Adipose tissue (tissue), 3 donors: ENCODE measurements around the gene KIAA1328. TPM values are rescaled to one million over a fixed set of nuclear protein-coding genes. Genes with fewer than 3 reads are reported as not detected.
"Not testable (repeated sequence)": the region's sequence is repeated elsewhere in the genome, so short reads cannot be mapped to it uniquely, and the experiment has no call there.

Source experiments
- H3K27ac ChIP-seq: one replicate; pipeline ENCODE4 v1.5.1; 2013; ENCODE audit warnings: low read depth, low read length
- WGBS, 3 donors: extraction: QIAGEN DNeasy Blood & Tissue Kit; methylation state at CpG; one replicate each; pipeline ENCODE4 v1.1.7; 2013; 5-methylcytosine and 5-hydroxymethylcytosine counted together
- polyA plus RNA-seq, 3 donors: library from polyadenylated mRNA; stranded (reverse); fragments of 200-250 nt; gene quantifications; one replicate each; pipeline ENCODE4 v1.2.3, GENCODE V29; 2013
- donor health status: healthy with polysubstance abuse.
- donor health status: Bipolar disorder and iron deficiency.
- donor health status: healthy.

Gene KIAA1328
- polyA plus RNA-seq, 3 donors: 1.6 to 4.3 (median 2.9) TPM

DNA sequence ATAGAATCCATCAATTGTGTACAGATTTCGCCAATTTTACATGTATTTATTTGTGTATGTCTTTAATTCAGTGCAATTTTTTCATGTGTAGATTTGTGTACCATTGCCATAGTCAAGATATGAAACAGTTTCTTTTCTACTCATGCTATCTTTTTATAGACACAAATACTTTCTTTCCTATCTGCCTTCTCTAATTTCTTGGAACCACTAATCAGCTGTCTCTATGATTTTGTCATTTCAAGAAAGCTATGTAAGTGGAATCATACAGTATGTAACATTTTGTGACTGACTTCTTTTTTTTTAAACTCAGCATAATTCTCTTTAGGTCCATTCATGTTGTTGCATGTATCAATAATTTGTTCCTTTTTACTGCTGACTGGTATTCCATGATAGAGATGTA is 33.3 kb downstream of the KIAA1328 start:
- no peak overlapping the region for H3K27ac ChIP-seq
- WGBS, 3 donors: 95 to 98% (median 97%) methylated on average over 1 of the region's 1 CpG

GRCh38 chr18:36867056-36867455 is 38.1 kb downstream of the KIAA1328 start:
- 96 to 100% (median 96%) methylated on average over 1 of the region's 1 CpG for WGBS, 3 donors
- H3K27ac ChIP-seq: no peak overlapping the region

DNA sequence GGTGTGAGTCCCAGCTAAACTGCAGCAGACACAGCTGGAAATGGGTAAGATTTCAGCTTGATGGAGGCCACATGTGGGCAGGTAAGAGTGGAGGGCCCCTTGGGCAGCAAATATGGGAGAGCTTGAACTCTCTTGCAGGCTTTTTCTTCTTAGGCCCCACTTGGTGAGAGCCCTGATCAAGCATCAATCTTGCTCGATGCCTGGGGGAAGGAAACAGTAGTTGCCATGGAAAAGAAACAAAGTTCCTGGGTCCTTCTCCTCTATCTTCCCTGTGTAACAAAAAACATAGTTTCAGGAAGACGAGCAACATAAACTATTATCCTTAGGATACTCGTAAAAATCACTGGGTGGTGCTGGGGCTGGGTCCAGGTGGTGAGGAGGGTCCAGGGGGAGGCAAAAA is 42.9 kb downstream of the KIAA1328 start:
- H3K27ac ChIP-seq: no peak overlapping the region
- WGBS, 3 donors: 68 to 80% (median 78%) methylated on average over 3 of the region's 3 CpGs

DNA sequence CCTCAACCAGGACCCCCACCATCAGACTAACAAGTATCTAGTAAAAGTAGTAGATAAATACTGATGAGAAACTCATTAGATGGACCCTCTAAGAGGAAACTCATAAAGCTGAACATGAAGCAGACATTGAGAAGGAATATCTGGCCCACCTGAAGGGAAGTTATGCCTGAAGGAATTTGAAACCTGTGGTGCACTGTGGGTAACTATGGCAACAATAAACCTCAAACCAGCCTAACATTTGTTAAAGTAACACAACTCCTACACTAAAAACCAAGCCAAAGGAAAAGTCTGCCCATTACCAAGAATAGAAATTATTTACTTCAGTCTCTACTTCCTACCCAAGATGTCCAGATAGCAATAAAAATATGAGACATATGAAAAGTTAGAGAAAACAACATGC is 43.4 kb downstream of the KIAA1328 start:
- H3K27ac ChIP-seq: no peak overlapping the region

DNA sequence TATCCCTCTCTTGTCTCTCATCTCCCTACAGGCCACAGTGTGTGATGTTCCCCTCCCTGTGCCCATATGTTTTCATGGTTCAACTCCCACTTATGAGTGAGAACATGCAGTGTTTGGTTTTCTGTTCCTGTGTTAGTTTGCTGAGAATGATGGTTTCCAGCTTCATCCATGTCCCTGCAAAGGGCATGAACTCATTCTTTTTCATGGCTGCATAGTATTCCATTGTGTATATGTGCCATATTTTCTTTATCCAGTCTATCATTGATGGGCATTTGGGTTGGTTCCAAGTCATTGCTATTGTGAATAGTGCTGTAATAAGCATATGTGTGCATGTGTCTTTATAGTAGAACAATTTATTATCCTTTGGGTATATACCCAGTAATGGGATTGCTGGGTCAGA is 44.9 kb downstream of the KIAA1328 start:
- H3K27ac ChIP-seq: not testable (repeated sequence)

DNA sequence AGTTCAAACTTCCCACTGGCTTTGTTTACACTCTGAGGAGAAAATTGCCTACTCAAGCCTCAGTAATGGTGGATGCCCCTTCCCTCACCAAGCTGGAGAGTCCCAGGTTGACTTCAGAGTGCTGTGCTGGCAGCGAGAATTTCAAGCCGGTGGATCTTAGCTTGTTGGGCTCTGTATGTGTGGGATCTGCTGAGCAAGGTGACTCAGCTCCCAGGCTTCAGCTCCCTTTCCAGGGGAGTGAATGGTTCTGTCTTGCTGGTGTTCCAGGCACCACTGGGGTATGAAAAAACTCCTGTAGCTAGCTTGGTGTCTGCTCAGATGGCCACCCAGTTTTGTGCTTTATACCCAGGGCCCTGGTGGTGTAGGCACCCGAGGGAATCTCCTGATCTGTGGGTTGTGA is 50.9 kb downstream of the KIAA1328 start:
- not testable (repeated sequence) for H3K27ac ChIP-seq
- WGBS, 3 donors: 94 to 98% (median 95%) methylated on average over 3 of the region's 3 CpGs

DNA sequence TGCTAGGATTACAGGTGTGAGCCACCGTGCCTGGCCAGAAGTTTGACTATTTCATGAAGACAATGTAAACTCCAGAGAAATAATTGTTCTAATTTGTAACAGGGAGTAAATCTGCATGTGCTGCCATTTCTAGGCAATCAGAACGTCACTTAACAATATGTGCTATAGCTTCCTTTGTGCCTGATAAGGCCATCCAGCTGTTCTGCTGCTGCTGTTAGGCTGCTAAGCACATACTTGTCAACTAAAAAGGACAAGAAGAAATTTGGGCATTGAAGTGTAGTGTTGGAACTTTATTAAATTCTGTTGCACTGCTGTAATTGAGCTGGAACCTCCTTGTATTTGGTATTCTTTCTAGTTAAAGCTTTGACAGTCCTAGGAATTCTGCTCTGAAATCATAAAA is 57.1 kb downstream of the KIAA1328 start:
- WGBS, 3 donors: 88 to 100% (median 89%) methylated on average over 2 of the region's 2 CpGs
- H3K27ac ChIP-seq: no peak overlapping the region

GRCh38 chr18:36887114-36887513 is 58.2 kb downstream of the KIAA1328 start:
- no peak overlapping the region for H3K27ac ChIP-seq

DNA sequence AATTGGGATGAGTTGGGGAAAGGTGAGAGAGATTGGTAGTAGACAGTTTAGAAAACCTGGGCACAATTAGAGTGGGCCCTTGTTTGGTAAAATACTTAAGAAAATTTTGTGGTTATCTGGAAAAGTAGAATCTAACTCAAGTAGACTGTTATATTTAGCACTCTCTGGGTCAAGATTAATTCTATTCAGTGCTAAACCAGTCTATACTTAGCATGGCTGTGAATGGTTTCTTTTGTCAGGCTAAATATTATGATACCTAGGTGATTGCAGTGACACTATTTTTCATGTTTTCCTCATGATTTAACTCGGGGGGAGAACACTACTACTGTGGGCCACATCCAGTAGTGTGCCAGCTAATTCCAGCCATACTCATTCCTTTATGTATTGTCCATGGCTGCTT is 58.9 kb downstream of the KIAA1328 start:
- no peak overlapping the region for H3K27ac ChIP-seq
- WGBS, 3 donors: 84 to 87% (median 87%) methylated on average over 1 of the region's 1 CpG

DNA sequence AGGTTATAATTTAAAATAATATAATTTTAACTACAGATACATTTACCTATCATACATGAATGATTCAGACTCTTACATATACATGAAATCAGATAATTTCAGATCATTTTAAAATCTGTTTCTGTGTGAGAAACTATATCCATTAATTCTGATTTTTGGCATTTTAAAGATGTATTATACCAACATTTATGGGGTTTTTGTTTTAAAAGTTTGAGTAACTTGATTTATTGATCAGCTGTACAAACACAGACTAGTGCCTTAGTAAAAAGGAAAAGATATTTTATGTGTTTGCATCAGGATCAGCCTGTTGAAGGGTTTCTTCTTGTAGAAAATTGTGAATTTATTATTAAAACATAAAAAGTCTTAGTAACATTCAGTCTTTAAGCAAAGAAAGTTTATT is 59.9 kb downstream of the KIAA1328 start:
- H3K27ac ChIP-seq: no peak overlapping the region

GRCh38 chr18:36889321-36889720 is 60.4 kb downstream of the KIAA1328 start:
- H3K27ac ChIP-seq: no peak overlapping the region
- WGBS, 3 donors: 80 to 92% (median 85%) methylated on average over 1 of the region's 1 CpG

DNA sequence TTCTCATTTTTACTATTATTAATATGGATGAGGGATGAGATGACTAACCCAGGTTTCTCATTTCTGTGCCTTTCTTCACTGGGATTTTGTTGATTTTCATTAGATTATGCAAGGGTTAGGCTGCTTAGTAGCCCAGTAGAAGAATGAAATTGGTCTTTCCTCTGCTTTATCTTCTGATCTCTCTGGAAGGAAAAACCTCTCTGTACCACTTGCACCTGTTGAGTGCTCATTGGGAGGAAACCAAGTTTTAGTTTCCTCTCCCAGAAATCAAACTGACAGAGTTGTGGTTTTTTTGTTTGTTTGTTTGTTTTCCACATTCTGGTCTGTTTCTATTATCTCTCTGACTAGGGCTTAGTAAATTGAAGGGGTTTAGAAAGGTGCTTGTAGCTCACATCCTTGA is 60.8 kb downstream of the KIAA1328 start:
- no peak overlapping the region for H3K27ac ChIP-seq

DNA sequence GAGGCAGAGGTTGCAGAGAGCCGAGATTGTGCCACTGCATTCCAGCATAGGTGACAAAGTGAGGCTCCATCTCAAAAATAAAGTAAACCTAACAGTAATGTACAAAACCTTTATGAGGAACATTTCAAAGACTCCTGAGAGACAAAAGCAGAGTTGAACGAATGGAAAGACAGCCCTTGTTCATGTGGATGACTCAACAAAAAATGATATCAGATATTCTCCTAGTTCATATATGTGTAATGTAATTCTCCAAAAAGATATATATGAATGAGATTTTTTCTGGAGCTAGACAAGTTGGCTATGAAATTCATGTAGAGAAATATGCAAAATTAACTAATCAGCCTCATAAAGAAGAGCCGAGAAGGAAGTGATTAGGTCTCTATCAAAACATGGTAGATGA is 61.7 kb downstream of the KIAA1328 start:
- H3K27ac ChIP-seq: no peak overlapping the region
- 94 to 97% (median 96%) methylated on average over 3 of the region's 3 CpGs for WGBS, 3 donors

- H3K27ac ChIP-seq: no peak overlapping the region
- WGBS, 3 donors: 86 to 99% (median 93%) methylated on average over 5 of the region's 5 CpGs
Observed at GRCh38 chr18:36893227-36893626, 64.3 kb downstream of the KIAA1328 start.

GRCh38 chr18:36895606-36896005 is 66.7 kb downstream of the KIAA1328 start:
- WGBS, 3 donors: 86 to 91% (median 86%) methylated on average over 4 of the region's 4 CpGs
- no peak overlapping the region for H3K27ac ChIP-seq

GRCh38 chr18:36897253-36897652 is 68.3 kb downstream of the KIAA1328 start:
- 89 to 93% (median 91%) methylated on average over 1 of the region's 1 CpG for WGBS, 3 donors

GRCh38 chr18:36899289-36899688 is 70.4 kb downstream of the KIAA1328 start:
- H3K27ac ChIP-seq: no peak overlapping the region
- 91 to 93% (median 92%) methylated on average over 3 of the region's 3 CpGs for WGBS, 3 donors

More at GRCh38 chr18:36897253-36897652, 68.3 kb downstream of the KIAA1328 start:
- H3K27ac ChIP-seq: no peak overlapping the region

GRCh38 chr18:36900466-36900865 is 71.5 kb downstream of the KIAA1328 start:
- WGBS, 3 donors: 96 to 97% (median 97%) methylated on average over 4 of the region's 4 CpGs
- no peak overlapping the region for H3K27ac ChIP-seq

- 72 to 76% (median 72%) methylated on average over 1 of the region's 1 CpG for WGBS, 3 donors
- H3K27ac ChIP-seq: no peak overlapping the region
Observed at GRCh38 chr18:36901277-36901701, 72.4 kb downstream of the KIAA1328 start.

DNA sequence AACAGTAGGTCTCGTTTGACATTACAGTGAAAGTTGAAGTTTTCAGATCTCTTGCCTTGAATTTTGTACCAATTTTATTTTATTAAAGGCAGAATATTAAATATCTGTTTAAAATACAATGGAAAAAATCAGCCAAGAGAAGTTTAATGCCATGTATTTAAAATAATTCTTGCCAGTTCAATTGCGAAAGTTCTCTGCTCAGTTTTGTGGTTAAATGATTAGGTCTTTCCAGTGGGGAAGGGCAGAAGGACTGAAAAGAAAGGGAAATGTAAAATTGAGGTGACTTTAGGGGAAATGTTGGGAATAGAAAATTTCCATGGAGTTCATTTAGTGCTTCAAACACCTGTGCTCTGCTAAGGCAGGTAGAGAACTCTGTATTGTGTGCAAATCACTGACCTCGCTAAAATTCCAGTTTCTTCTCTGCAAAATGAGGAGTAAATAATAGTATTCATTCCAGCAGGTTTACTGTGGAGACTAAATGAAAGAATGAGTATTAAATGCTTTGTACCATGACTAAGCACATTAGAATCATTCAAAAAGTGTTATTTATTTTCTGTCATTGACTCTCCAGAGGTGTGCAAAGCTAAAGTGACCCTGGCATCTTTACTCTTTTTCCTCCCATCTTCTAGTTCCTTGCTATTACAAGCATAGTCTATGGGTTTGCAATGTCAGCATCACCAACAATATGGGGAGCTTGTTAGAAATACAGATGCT is 74.4 kb downstream of the KIAA1328 start:
- H3K27ac ChIP-seq: no peak overlapping the region
- WGBS, 3 donors: 72 to 94% (median 76%) methylated on average over 3 of the region's 3 CpGs

GRCh38 chr18:36905571-36905970 is 76.6 kb downstream of the KIAA1328 start:
- H3K27ac ChIP-seq: no peak overlapping the region
